CD8-positive, alpha-beta memory T cell (primary cell): ENCODE measurements around the gene GALNT7. TPM values are rescaled to one million over a fixed set of nuclear protein-coding genes. Genes with fewer than 3 reads are reported as not detected.

Experiments
- CTCF ChIA-PET: fragments of 350-600 bp; sonication (Branson Sonifier 250); formaldehyde crosslinking; loops from one replicate; lab custom pipeline; 2021; ENCODE audit warnings: antibody characterized with exemption; lab: Charles Lee
- POLR2A ChIA-PET: fragments of 350-600 bp; sonication (Branson Sonifier 250); formaldehyde crosslinking; loops from one replicate; lab custom pipeline; 2021; ENCODE audit warnings: antibody characterized with exemption; lab: Charles Lee
- DNase-seq, 5 donors: peaks; one replicate each; pipeline versions ENCODE4 v3.0.0 to v3.0.0-alpha.2; 2020 to 2022; ENCODE audit warnings: mixed read lengths in 1 of 5
- H3K27ac ChIP-seq: one replicate; pipeline ENCODE4 v1.7.0; 2013; ENCODE audit warnings: low read depth, mild to moderate bottlenecking, low read length, moderate library complexity
- H3K27me3 ChIP-seq: 2 replicates; pipeline ENCODE4 v1.7.0; 2013; ENCODE audit warnings: low read length, mild to moderate bottlenecking; ENCODE audit not compliant: insufficient read depth, poor library complexity, severe bottlenecking
- H3K36me3 ChIP-seq: 2 replicates; pipeline ENCODE4 v1.7.0; 2013; ENCODE audit warnings: mild to moderate bottlenecking, low read length, moderate library complexity; ENCODE audit not compliant: insufficient read depth
- H3K4me1 ChIP-seq: 2 replicates; pipeline ENCODE4 v1.7.0; 2013; ENCODE audit warnings: mild to moderate bottlenecking, low read length, moderate library complexity; ENCODE audit not compliant: insufficient read depth
- H3K4me3 ChIP-seq: 2 replicates; pipeline ENCODE4 v1.7.0; 2013; ENCODE audit warnings: mild to moderate bottlenecking, low read length
- H3K9me3 ChIP-seq: 2 replicates; pipeline ENCODE4 v1.7.0; 2013; ENCODE audit warnings: mild to moderate bottlenecking, low read length
- H3K27ac Mint-ChIP-seq, 8 donors: one replicate each; pipeline ENCODE4 v1.8.0; 2020 to 2021; ENCODE audit warnings: mixed read lengths in 8 of 8, mild to moderate bottlenecking in 6 of 8, inconsistent platforms in 3 of 8, moderate library complexity in 3 of 8
- H3K27me3 Mint-ChIP-seq, 2 donors: one replicate each; pipeline ENCODE4 v1.8.0; 2020 to 2021; ENCODE audit warnings: mixed read lengths in 2 of 2, mild to moderate bottlenecking in 1 of 2, moderate library complexity in 1 of 2
- H3K36me3 Mint-ChIP-seq, 3 donors: one replicate each; pipeline ENCODE4 v1.8.0; 2020 to 2021; ENCODE audit warnings: mixed read lengths in 3 of 3, inconsistent platforms in 1 of 3, mild to moderate bottlenecking in 1 of 3
- H3K4me1 Mint-ChIP-seq, 3 donors: one replicate each; pipeline ENCODE4 v1.8.0; 2020 to 2021; ENCODE audit warnings: mixed read lengths in 3 of 3, inconsistent platforms in 1 of 3, mild to moderate bottlenecking in 1 of 3
- H3K4me3 Mint-ChIP-seq, 7 donors: one replicate each; pipeline ENCODE4 v1.8.0; 2020 to 2021; ENCODE audit warnings: mixed read lengths in 7 of 7, mild to moderate bottlenecking in 6 of 7, moderate library complexity in 4 of 7, inconsistent platforms in 2 of 7
- H3K9me3 Mint-ChIP-seq, 5 donors: one replicate each; pipeline ENCODE4 v1.8.0; 2020 to 2022; ENCODE audit warnings: mixed read lengths in 5 of 5, mild to moderate bottlenecking in 3 of 5, moderate library complexity in 2 of 5, inconsistent platforms in 1 of 5
- polyA plus RNA-seq: library from polyadenylated mRNA; unstranded; fragments of 300-500 nt; fragmentation: Illumina TruSeq; gene quantifications from one replicate; pipeline ENCODE4 v1.2.3, GENCODE V29; 2021
- total RNA-seq, 2 experiments: library from RNA; stranded (reverse); gene quantifications; one replicate each; pipeline ENCODE4 v1.2.3, GENCODE V29; 2021

GALNT7 gene
- total and polyA plus RNA-seq, 3 experiments from 2014 or later = 10.0 to 18.0 (median 16.7) TPM

DNA sequence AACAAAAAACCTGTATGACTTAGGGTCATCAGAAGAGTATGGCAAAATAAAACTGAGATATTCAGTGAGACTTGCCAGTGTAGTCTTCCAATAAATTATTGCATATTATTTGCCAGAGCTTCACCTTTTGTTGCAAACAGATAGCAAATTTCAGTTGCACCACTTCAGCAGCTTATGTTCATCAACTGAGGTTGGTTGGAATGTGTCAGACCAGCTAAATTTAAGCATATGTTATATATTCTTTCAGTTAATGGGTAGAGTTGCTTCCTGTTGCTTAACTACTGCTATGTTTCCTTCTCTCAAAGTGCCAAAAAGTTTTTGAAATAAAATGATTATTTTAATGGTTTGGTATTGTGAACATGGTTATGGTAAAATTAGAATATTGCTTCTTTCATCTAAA, 61.5 kb downstream of the GALNT7 start:
- DNase-seq = no peak
- Mint-ChIP-seq H3K36me3 (peaks cover 0 to 3% (median 3%) of the 10 kb centered on the region in 3 donors), H3K27ac (no peak overlapping the region), H3K9me3 (no peaks in the 10 kb centered on the region), H3K4me3 (no peak overlapping the region), H3K27me3 (no peaks in the 10 kb centered on the region), H3K4me1 (peaks cover 4 to 15% (median 10%) of the 10 kb centered on the region in 3 donors)
- H3K4me3 ChIP-seq = no peak overlapping the region
- H3K9me3 ChIP-seq = no peaks in the 10 kb centered on the region
- peaks cover 4% of the 10 kb centered on the region for H3K4me1 ChIP-seq
- POLR2A ChIA-PET = no interaction called here
- no peaks in the 10 kb centered on the region for H3K27me3 ChIP-seq
- CTCF ChIA-PET = no interaction called here
- no peak overlapping the region for H3K27ac ChIP-seq
- no peaks in the 10 kb centered on the region for H3K36me3 ChIP-seq

DNA sequence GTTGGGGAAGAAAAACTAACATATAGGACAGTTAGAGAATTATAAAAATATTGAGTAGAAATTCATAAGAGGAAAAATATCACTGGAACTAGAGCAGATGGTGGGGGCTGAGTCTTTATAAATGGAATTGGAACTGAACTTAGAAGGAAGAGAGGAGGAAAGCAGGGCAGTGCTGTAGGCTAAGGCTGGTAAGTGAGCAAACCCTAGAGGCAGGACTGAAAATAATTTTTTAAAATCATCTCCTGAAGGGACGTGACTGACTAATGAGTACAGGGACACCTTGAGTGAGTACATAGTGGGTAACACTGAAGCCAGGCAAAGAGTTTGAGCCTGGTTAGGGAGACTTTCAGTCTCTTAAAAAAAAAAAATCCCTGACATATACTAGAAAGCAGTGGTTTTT, 63.3 kb downstream of the GALNT7 start:
- no peaks in the 10 kb centered on the region for H3K9me3 Mint-ChIP-seq
- no peaks in the 10 kb centered on the region for H3K36me3 ChIP-seq
- H3K27me3 Mint-ChIP-seq = no peaks in the 10 kb centered on the region
- peaks cover 10 to 21% (median 10%) of the 10 kb centered on the region in 3 donors for H3K4me1 Mint-ChIP-seq
- H3K4me3 Mint-ChIP-seq = no peak overlapping the region
- ChIA-PET POLR2A (no interaction called here), CTCF (interaction anchor here (1.0 kb wide), 1 partner anchor 218 kb away, joined by 3 read pairs; no protein-coding TSS in a partner anchor)
- no peaks in the 10 kb centered on the region for H3K9me3 ChIP-seq
- H3K4me3 ChIP-seq = no peak overlapping the region
- H3K4me1 ChIP-seq = peaks cover 4% of the 10 kb centered on the region
- no peaks in the 10 kb centered on the region for H3K27me3 ChIP-seq
- H3K27ac Mint-ChIP-seq = peak overlapping the region in 2 of 8 donors; percentile 11 to 32
- no peak for DNase-seq
- H3K27ac ChIP-seq = no peak overlapping the region
- peaks cover 0 to 3% (median 1%) of the 10 kb centered on the region in 3 donors for H3K36me3 Mint-ChIP-seq

GRCh38 chr4:173233857-173234256, 65.2 kb downstream of the GALNT7 start:
- DNase-seq = no peak
- H3K27me3 Mint-ChIP-seq = no peaks in the 10 kb centered on the region
- no peaks in the 10 kb centered on the region for H3K36me3 ChIP-seq
- peaks cover 4% of the 10 kb centered on the region for H3K4me1 ChIP-seq
- no peak overlapping the region for H3K4me3 Mint-ChIP-seq
- ChIA-PET CTCF (no interaction called here), POLR2A (no interaction called here)
- H3K9me3 Mint-ChIP-seq = no peaks in the 10 kb centered on the region
- H3K27ac ChIP-seq = no peak overlapping the region
- no peaks in the 10 kb centered on the region for H3K9me3 ChIP-seq
- H3K36me3 Mint-ChIP-seq = peaks cover 0 to 3% (median 0%) of the 10 kb centered on the region in 3 donors
- no peak overlapping the region for H3K27ac Mint-ChIP-seq
- no peaks in the 10 kb centered on the region for H3K27me3 ChIP-seq
- H3K4me3 ChIP-seq = no peak overlapping the region
- H3K4me1 Mint-ChIP-seq = peaks cover 15 to 23% (median 16%) of the 10 kb centered on the region in 3 donors

- Mint-ChIP-seq H3K27ac (no peak overlapping the region), H3K4me3 (no peak overlapping the region), H3K4me1 (peaks cover 13 to 16% (median 16%) of the 10 kb centered on the region in 3 donors), H3K9me3 (no peaks in the 10 kb centered on the region), H3K27me3 (no peaks in the 10 kb centered on the region), H3K36me3 (peaks cover 0 to 3% (median 0%) of the 10 kb centered on the region in 3 donors)
- ChIA-PET POLR2A (no interaction called here), CTCF (no interaction called here)
- no peak overlapping the region for H3K27ac ChIP-seq
- H3K9me3 ChIP-seq = no peaks in the 10 kb centered on the region
- H3K4me3 ChIP-seq = no peak overlapping the region
- H3K4me1 ChIP-seq = no peaks in the 10 kb centered on the region
- no peaks in the 10 kb centered on the region for H3K36me3 ChIP-seq
- no peak for DNase-seq
- H3K27me3 ChIP-seq = no peaks in the 10 kb centered on the region
These were observed 66.4 kb downstream of the GALNT7 start for GRCh38 chr4:173235050-173235449.

- no peaks in the 10 kb centered on the region for H3K9me3 Mint-ChIP-seq
- no peak for DNase-seq
- CTCF ChIA-PET = no interaction called here
- H3K27ac ChIP-seq = no peak overlapping the region
- no peaks in the 10 kb centered on the region for H3K27me3 Mint-ChIP-seq
- H3K4me1 ChIP-seq = no peaks in the 10 kb centered on the region
- H3K27me3 ChIP-seq = no peaks in the 10 kb centered on the region
- no peak overlapping the region for H3K27ac Mint-ChIP-seq
- peaks cover 0 to 4% (median 0%) of the 10 kb centered on the region in 3 donors for H3K36me3 Mint-ChIP-seq
- H3K4me3 Mint-ChIP-seq = no peak overlapping the region
- H3K4me3 ChIP-seq = no peak overlapping the region
- no peaks in the 10 kb centered on the region for H3K36me3 ChIP-seq
- POLR2A ChIA-PET = no interaction called here
- H3K9me3 ChIP-seq = no peaks in the 10 kb centered on the region
- H3K4me1 Mint-ChIP-seq = peaks cover 13 to 23% (median 18%) of the 10 kb centered on the region in 3 donors
These were observed 67.7 kb downstream of the GALNT7 start for GRCh38 chr4:173236301-173236700.

DNA sequence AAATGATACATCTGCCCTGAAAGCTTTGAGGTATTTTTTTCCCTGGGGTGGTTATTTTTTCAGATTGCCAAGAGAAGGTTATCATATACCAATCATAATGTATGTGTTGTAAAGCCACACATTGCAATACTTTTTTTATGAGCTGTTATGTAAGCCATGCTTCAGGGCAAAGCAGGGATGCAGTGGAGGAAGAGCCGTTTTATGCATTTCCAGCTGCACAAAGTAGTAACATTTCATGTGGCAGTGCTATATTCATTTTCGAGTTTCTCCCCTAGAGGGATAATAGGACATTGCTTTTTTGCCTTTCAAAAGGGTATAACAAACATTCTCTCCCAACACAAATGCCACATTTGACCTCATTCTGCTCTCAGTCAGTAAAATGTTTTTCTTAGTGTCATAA, 68.5 kb downstream of the GALNT7 start:
- H3K27me3 Mint-ChIP-seq = no peaks in the 10 kb centered on the region
- Histone ChIP-seq H3K36me3 (no peaks in the 10 kb centered on the region), H3K27ac (no peak overlapping the region), H3K4me1 (no peaks in the 10 kb centered on the region), H3K27me3 (no peaks in the 10 kb centered on the region), H3K4me3 (no peak overlapping the region), H3K9me3 (no peaks in the 10 kb centered on the region)
- ChIA-PET POLR2A (no interaction called here), CTCF (no interaction called here)
- no peak for DNase-seq
- H3K4me1 Mint-ChIP-seq = peaks cover 10 to 24% (median 24%) of the 10 kb centered on the region in 3 donors
- H3K9me3 Mint-ChIP-seq = no peaks in the 10 kb centered on the region
- peak overlapping the region in 1 of 8 donors; percentile 8 for H3K27ac Mint-ChIP-seq
- H3K4me3 Mint-ChIP-seq = no peak overlapping the region
- H3K36me3 Mint-ChIP-seq = peaks cover 0 to 2% (median 0%) of the 10 kb centered on the region in 3 donors

DNA sequence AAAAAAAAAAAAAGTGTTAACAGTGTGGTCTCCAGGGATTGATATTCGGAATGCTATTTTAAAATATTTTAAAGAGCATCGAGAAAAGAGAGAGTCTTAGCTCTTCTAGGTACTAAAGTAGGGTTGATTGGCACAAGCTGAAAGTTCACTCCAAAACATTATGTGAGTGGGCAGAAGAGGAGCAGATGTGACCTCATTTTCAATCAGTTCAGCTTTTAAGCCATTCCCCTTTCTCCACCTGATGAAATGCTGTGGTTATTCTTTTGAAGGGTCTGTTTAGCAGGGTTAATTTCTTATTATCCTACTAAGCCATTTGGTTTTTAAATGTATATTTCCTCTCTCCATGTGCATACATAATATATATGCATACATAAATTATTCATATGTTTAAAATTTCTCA, 69.2 kb downstream of the GALNT7 start:
- Mint-ChIP-seq H3K36me3 (peaks cover 0 to 2% (median 0%) of the 10 kb centered on the region in 3 donors), H3K4me1 (peaks cover 12 to 30% (median 30%) of the 10 kb centered on the region in 3 donors), H3K9me3 (no peaks in the 10 kb centered on the region), H3K27ac (no peak overlapping the region), H3K4me3 (no peak overlapping the region), H3K27me3 (no peaks in the 10 kb centered on the region)
- Histone ChIP-seq H3K36me3 (no peaks in the 10 kb centered on the region), H3K4me1 (no peaks in the 10 kb centered on the region), H3K27me3 (no peaks in the 10 kb centered on the region), H3K27ac (no peak overlapping the region), H3K4me3 (no peak overlapping the region), H3K9me3 (no peaks in the 10 kb centered on the region)
- ChIA-PET POLR2A (no interaction called here), CTCF (no interaction called here)
- DNase-seq = no peak

DNA sequence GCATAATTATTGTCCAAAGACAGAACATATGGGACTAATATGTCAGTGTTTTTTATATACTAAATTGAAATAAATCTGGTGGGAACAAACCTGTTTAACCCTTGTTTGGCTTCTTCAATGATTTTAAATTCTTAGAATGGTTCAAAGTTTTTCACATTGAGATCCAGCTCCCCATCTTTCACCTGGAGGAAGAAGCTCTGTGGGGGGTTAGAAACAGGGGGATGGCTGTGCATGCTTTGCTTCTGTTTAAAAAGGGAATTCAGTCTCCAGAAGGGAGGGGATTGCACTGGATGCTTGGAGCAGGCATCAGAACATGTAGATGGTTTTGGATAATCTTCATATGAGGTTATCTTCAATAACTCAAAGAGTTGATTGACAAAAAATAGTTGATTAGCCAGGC, 72.1 kb downstream of the GALNT7 start:
- Histone ChIP-seq H3K36me3 (no peaks in the 10 kb centered on the region), H3K27ac (no peak overlapping the region), H3K9me3 (no peaks in the 10 kb centered on the region), H3K4me3 (no peak overlapping the region), H3K27me3 (no peaks in the 10 kb centered on the region), H3K4me1 (no peaks in the 10 kb centered on the region)
- Mint-ChIP-seq H3K27ac (no peak overlapping the region), H3K4me3 (peak overlapping the region in 1 of 7 donors; percentile 43), H3K9me3 (no peaks in the 10 kb centered on the region), H3K36me3 (peaks cover 0 to 2% (median 0%) of the 10 kb centered on the region in 3 donors), H3K4me1 (peaks cover 19 to 40% (median 39%) of the 10 kb centered on the region in 3 donors), H3K27me3 (no peaks in the 10 kb centered on the region)
- ChIA-PET CTCF (no interaction called here), POLR2A (no interaction called here)
- no peak for DNase-seq
